22Rv1 (cell line): ENCODE data around the gene FEZF1.

ENCODE experiments used
- H3K27ac ChIP-seq: fragments of 450-650 bp; 2 replicates; pipeline ENCODE4 v1.5.1; 2017
- CTCF ChIP-seq: fragments of 450-650 bp; IDR thresholded peaks from 2 replicates; pipeline ENCODE4 v1.5.1; 2017; ENCODE audit warnings: mild to moderate bottlenecking
- ZFX ChIP-seq: fragments of 450-650 bp; IDR thresholded peaks from 2 replicates; pipeline ENCODE4 v1.6.1; 2017; ENCODE audit warnings: antibody characterized with exemption, borderline replicate concordance

Gene FEZF1

DNA sequence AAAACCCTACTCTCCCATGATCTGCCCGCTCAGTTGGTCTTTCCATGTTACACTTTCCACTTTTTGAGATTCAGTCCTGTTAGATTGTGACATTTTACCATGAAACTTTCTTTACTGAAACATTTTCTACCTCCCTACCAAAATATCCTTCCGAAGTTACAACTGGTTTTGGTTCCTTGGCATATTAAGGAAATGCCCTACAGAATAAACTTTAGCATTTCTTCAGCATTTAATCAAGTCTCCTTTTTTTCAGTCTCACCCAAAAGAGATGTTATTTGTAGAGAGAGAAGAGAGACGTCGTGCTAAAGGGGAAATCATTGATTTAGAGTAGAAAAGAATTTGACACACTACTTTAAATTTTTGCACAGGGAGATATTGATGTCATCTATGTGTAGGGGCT, 9.7 kb upstream of the FEZF1 start:
- TF ChIP-seq ZFX (no peak), CTCF (no peak)
- H3K27ac ChIP-seq, result no peak overlapping the region

GRCh38 chr7:122312789-122313188, 8.2 kb upstream of the FEZF1 start:
- no peak overlapping the region for H3K27ac ChIP-seq
- TF ChIP-seq CTCF, result no peak
- TF ChIP-seq ZFX, result no peak

- H3K27ac ChIP-seq, result no peak overlapping the region
- TF ChIP-seq CTCF (no peak), ZFX (no peak)
Observed at GRCh38 chr7:122311734-122312450, 7.3 kb upstream of the FEZF1 start.

- no peak for TF ChIP-seq ZFX
- H3K27ac ChIP-seq, result no peak overlapping the region
Observed at GRCh38 chr7:122311050-122311700, 6.6 kb upstream of the FEZF1 start.

GRCh38 chr7:122310119-122311021, 5.8 kb upstream of the FEZF1 start:
- no peak overlapping the region for H3K27ac ChIP-seq
- no peak for TF ChIP-seq CTCF
- no peak for TF ChIP-seq ZFX

DNA sequence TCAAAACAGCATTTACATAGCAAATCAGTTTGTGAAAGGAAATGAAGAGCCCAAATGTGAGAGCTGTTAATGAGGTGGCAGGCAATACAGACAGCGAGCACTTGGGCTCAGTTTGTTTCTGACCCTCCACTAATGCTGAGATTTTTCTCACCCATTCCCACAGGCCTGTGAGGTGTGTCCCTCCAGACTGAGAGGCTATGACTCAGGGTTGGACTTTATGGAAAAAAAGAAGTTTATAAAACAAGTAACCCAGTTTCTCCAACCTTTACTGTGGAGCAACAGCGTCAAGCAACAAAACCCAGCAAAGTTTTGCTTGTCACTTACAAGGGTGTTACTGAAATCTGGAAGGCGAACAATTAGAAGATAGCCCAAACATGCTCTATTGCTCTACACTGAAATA, 4.9 kb upstream of the FEZF1 start:
- TF ChIP-seq ZFX (no peak), CTCF (no peak)
- H3K27ac ChIP-seq, result no peak overlapping the region

DNA sequence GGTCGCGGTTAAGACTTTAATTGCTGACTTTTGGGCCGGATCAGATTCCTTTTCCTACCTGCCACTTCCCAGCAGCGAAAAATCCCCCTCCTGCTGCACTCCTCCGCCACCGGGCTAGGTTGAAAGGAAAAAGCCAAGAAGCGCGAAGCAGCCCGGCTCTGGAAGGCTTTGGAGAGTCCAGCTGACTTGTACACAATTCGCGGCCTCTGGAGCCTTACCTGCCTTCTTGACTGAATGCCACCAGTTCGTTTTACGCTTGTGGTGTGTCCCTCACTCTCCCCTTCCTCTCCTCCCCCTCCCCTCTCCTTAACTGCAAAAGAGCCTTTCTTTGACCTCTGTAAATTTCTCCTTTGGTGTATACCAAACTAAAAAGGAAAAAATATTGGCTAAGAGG, 2.7 kb upstream of the FEZF1 start:
- H3K27ac ChIP-seq, result no peak overlapping the region
- TF ChIP-seq ZFX (no peak), CTCF (no peak)
